Measurements from ENCODE around the gene RNF181. TPM values are rescaled to one million over a fixed set of nuclear protein-coding genes. Genes with fewer than 3 reads are reported as not detected.
"Not testable (repeated sequence)": the region's sequence is repeated elsewhere in the genome, so short reads cannot be mapped to it uniquely, and the experiment has no call there.

RNF181 gene
- total RNA-seq, 1 donor from 2014 or later, result 174 TPM

DNA sequence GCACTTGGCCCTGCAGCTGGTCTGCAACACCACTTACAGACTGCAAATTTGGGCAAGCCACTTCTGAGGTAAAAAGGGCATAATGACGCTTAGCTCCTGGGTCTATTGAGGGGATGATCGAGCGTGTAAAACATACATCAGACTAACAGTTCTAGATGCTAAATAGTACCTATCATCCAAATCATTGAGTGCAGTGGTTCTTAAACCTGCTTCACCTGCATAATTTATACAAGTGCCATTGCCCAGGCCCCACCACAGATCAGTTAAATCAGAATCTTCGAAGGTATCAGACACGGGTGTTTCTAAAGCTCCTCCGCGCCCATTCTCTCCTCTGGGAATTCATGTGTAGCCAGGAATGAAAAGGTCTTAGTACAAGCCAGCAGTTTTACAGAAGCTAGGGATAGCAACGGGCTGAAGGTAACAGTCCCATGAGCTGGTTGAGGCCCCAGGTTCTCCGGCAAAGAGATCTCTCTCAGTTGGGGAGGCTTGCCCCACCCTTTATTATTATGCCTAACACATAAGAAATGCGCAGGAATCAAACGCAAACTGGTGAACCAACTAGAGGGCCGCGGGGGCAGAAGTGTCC, 737 bp upstream of the RNF181 start:
- DNase-seq (ENCODE audit: low read depth), result no peak

DNA sequence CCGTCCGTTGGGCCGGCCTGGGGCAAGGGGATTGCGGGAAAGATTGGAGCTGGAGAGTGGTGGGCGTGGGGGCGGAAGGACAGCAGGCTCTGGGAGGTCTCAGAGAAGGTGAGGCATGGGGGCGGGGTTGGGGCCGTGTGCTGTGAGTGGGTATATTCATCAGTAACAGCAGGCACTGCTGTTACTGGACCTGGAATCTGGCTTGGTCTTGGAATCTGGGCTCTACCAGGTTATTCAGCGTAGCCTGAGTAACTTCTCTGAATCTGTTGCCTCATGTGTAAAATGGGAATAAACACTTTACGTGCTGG, 435 bp downstream of the RNF181 start:
- no peak for DNase-seq (ENCODE audit: low read depth)

DNA sequence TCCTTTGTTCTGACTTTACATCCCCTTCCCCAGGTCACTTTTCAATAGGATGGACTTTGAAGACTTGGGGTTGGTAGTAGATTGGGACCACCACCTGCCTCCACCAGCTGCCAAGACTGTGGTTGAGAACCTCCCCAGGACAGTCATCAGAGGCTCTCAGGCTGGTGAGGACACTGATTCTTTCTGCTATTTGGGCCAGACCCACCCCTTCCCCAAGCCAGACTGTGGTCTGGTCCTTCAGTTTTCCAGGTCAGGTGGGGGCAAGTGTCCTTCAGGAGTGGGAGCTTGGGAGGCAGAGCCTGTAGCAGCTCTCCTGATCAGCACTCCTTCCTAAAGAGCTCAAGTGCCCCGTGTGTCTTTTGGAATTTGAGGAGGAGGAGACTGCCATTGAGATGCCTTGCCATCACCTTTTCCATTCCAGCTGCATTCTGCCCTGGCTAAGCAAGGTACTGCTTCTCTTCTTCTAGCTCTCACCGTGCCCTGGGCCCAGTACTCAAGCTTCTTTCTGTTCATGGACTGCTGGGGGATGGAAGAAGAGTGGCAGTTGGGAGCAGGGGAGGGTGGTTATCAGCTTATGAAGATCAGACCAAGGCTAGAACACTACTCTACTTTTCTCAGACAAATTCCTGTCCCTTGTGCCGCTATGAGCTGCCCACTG, 1.1 kb downstream of the RNF181 start:
- peak; percentile 80 for DNase-seq (ENCODE audit: low read depth)

DNA sequence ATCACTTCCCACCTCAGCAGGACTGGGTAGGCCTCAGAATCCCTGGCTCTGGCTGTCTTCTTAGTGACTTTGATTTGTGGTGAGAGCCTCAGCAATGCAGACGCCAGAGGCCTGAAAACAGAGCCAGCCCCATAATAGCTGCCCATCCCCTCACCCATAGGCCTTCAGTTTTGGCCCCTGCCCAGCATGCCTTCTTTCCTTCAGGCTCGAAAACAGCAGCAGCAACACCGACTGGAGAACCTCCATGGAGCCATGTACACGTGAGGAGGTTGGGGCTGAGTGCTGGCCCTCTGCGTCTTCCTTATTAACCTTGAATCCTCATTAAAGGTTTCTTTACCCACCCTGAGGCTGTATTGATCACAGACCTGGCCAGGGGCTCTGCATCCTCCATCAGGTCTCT, 1.7 kb downstream of the RNF181 start:
- DNase-seq (ENCODE audit: low read depth), result no peak

DNA sequence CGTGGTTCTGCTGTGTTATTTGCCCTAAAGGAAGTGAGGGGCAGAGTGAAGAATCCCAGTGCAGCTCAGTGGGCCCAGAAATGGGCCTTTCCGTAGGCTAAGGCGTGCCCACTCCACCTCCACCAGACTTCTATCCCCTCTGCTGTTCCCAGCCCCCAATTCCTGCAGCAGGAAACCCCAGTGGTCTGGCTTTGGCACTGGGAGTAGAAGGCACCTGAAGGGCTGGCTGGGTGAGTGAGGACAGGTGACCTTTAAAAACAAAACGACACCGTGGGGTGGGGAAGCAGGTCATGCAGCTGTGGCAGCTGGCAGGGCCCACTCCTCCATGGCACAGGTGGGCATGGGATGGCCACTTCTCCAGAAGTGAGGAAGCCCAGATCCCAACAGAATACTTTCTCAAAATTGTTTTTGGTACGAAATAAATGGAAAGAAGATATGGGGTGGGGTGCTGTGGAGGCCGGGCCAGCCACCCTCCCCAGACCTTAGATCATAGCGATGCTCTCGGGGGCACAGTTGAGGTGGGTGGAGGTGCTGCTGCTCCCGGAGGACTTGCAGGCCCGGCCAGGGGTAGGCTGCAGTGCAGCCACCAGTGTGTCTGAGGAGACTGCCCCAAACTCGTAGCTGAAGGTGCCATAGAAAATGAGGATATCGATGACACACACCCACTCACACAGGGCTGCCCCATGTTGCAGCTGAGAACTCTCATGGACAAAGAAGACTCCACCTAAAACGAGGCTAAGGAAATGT, 3.2 kb downstream of the RNF181 start:
- DNase-seq (ENCODE audit: low read depth), result no peak

DNA sequence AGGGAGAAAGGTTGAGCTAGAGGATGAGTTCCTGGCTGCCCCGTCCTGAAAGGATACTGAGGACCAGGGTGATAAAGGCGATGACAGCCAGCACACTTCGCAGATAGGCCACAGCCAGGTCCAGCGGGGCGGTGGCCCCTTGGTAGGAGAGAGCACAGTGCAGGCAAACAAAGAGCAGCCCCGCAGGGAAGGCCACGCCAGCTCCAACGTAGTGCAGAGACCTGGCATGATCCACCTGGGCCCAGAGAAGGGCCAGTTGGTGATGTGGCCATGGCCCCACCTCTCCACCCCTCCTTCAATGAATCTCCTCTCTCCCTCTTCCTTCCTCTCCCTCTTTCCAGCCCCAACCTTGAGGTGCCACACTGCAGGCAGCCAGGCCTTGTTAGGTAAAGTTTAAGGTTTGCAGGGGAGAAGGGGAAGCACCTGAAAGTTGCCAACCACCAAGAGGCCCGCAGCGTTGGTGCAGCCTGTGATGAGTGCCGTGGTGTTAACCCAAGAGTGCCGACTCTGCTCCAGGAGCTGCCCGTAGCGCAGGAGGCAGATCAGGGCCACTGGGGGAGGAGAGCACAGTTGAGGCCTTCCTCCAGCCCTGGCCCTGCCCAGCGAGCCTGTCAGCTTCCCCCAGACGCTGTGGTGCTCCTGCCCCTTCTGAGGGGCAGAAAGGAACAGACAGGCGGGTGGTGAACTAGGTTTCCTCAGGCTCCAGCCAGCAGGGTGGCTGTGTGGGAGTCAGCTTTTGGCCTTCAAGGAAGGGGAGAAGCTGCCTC, 4.1 kb downstream of the RNF181 start:
- DNase-seq (ENCODE audit: low read depth), result no peak

DNA sequence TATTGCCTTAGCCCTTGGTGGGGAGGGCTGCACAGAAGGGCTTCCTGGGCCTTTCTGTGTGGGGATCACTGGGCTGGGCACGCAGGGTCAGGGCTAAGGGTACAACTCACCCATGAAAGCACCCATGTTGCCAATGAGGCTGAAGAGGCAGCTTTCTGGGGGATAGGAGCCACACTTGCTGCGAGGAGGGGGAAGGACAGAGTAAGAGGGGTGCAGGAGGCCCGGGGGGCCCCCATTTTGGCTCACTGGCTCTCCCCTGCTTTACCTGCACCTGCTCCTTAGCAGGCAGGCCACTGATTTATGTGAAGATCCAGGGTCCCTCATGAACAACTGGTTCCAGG, 4.7 kb downstream of the RNF181 start:
- no peak for DNase-seq (ENCODE audit: low read depth)

DNA sequence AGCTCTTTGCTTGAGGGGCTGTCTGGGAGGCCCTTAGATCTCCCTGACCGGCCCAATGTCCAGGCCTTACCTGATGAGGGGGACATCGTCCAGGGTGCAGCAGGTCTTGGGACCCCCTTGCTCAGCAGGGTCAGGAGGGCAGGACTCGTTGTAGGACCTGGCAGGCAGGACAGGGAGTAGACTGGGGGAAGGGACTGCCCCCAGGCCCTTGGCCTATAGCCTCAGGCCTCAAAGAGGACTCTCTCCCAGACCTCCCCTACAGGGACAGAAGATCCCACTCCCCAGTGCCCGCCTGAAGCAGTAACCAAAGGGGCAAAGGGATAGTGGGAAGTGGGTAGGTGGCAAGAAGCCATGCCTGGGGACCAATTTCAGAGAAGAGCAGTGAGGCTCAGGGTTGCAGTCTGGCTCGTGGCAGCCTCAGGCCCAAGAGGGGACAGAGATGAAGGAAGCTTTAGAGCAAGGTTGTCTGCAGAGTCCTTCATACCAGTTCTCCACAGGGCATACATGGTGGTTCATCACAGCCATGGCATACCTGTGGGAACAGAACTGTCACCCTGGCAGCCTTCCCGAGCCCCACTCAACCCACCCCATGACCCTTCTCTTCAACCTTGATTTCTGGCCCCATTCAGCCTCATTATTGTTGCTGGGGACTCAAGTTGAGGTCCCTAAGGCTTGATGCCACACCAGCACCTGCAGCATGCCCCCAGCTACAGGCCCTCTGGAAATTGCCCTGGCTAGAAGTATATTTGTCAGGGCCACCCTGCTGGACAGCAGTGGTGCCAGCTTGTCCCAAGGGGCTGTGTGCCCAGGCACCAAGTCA, 5.6 kb downstream of the RNF181 start:
- no peak for DNase-seq (ENCODE audit: low read depth)

DNA sequence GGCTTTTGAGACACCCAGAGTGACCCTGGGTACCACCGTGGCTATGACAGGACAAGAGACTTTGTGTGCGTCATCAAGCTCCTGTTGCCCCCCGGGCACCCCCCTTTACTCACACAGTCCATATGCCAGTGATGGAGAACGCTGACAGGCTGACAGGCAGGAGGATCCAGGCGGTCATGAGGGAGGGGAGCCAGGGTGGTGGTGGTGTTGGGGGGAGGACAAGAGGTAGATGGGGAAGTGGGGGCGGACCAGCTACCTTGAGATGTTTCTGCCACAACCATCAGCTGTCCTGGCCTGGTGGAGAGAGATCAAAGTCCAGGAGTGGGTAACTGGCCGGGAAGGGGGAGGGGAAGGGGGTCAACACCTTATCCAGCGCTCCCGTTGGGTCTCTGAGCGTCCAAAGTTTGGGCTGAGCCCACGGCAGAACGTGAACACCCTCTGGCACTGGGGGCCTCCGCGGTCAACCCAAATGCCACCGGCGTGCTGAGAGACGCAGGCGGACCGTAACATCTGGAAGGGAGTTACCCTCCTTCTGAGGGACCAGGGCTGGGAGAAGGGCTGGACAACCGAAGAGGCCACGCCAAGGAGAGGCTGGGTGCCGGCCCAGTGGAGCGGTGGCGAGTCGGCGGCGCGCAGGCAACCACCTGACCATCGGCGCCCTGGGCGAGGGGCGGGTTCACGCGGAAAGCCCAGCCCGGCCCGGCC, 6.4 kb downstream of the RNF181 start:
- DNase-seq (ENCODE audit: low read depth), result peak; percentile 67

DNA sequence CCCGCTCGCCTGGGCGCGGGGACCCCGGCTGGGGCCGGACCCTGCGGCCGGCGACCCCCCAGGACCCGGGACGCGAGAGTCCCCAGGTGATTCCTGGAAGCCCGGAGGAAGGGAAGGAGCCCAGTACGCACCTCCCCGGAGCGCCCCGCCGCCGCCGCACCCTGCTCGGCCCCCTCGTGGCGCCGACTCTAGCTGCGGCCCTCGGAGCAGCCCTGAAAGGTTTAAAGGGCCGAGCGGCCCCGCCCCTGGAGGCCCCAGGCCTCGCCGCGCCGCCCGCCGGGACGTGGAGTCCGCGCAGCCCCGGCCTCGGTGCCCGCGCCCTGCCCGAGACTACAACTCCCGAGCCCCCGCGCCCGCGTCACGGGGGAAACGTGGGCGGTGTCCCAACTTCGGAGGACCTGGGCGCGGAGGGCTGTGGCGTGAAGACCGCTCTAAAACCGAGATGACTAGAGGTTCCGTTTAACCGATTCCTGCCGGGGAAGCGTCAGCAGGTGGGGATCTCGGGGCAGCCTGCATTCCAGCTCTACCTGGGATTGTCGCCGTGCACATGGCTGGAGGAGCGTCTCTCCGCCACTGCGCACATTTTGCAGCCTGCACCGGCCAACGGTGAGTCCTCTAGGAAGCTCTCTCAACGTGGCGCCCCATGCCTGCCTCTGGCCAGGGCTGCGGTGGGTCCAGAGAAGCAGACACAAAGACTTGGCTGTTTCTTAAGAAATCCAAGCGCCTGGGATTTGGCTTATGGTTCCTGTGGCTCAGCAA, 7.1 kb downstream of the RNF181 start, which contains the start of gene TMEM150A:
TSS of gene TMEM150A (minus strand) at position 223 of the 759 bp plus-strand sequence. CDS start 750 bp downstream, outside the sequence.
- peak; percentile 95 for DNase-seq (ENCODE audit: low read depth)

DNA sequence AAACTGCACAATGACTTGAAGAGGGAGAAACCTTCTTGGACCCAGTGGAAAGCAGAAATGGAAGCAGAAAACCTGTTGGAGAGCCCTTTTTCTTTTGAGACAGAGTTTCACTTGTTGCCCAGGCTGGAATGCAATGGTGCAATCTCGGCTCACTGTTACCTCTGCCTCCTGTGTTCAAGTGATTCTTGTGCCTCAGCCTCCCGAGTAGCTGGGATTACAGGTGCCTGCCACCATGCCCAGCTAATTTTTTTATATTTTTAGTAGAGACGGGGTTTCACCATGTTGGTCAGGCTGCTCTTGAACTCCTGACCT, 8.5 kb downstream of the RNF181 start:
- not testable (repeated sequence) for DNase-seq (ENCODE audit: low read depth)

DNA sequence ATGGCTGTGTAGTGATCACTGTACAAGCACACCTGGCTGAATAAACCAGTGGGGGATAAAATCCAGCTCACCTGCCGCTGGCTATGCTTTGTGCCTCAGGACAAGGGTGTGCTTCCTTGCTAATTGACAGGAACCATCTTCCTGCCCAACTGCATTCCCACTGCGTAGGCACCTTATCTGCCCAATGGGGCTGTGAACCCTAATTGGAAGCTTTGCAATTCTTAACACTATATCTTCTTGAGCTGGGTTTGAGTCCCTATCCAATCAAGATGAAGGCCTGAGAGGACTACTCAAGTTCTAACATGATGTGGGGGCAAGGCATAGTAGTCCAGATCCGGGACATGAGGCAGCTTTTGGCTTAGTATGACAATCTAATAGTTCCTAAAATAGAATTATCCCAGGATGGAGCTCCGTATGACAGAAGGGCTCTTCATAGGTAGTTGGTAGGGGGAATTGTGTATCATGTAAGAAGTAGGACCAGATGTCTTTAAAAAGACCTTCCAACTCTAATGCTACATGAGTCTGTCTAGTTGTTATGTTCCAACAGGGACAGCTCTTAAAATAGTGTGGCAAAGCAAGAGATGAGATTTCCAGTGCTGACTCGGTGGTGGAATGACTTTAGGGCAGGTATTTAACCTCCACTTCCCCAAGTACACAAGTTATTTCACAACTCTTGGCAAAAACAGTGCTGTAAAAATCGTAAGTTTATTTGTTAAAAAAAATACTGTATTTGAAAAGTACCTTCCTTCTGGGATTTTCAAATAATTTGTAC, 9.2 kb downstream of the RNF181 start:
- no peak for DNase-seq (ENCODE audit: low read depth)

DNA sequence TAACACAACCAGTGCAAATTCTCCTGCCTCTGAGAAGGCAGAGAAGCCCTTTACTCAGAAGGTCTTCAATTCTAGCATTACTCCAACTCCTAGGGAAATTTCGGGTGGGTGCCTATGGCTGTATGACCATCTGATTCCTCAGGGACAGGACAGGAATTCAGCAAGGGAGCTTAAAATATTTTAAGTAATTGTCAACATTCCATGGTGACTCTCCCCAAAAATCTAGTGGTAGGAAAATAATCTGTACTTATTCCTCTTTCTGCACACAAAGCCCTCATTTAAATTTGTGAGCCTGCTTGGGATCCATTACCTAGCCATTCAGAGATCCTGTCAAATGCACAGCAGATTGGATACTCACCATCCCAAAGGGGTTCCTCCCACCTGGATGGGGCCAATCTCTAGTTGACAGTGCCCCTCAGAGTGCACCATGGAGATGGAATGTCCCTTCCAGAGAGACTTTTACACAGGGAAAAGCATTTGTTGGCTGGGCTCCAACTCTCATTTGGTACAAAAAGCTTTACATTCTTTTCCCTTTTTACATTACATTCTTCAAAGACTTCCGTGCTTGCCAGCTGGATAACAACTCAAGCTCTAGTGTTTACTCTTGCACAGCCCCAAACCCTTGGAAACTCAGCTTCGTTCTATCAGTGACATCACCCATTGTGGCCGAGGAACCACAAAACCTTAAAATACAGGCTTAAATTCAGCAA, 10.0 kb downstream of the RNF181 start:
- peak; percentile 60 for DNase-seq (ENCODE audit: low read depth)

DNA sequence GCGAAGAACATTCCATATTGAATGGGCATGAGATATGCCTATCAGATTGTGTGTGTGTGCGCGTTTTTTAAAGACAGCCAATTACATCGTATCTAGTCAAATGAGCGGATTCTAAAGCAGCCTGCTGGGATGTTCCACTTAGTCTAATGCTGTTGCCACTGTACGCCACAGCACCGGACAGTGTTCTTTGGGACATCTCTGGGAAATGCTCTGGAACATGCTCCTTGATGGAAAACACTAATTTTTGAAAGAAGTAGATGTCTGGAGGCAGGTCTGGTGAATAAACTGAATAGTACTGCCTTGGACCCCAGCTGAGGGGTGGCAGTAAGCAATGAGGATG, 10.5 kb downstream of the RNF181 start:
- no peak for DNase-seq (ENCODE audit: low read depth)

DNA sequence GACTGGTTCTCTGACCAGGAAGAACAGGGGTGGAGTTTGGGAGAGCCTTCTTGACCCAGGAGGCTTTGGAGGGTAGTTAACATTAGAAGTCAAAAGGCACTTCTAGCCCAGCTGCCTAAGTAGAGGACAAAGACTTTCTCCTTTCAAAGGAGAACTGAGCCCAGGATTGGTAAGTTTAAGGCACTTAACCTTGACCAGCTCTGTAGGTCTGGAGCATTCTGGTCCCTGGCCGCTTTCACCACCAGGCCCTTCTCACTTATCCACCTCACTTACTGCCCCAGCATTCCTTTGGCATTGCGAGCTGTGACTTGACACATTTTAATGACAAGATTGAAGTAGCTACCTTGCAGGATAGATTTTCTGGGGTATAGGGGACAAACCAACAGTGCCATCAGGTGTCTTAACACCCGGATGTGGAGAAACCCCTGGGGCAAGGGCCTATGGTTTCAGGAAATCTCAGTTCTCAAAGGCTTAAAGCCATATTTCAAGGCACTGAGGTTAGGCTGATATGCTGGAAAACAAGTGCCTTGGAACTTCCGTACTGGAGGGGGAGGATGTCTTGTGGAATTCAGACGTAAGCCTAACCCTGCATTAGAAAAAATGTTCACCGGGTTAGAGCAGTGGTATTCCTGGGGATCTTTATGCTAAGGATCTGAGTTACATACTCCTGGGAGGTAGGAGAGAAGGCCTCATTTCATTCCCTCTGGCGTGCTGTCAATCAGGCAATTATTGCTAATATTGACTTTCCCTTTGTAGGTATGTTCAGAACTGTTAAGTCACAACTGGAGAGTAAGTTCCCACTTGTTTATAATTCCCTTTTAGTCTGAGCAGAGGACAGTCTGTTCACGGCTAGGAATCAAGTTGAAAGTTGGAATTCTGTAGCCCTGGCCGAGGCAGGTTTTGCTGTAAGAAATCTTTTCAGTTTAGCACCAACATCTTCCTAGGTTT, 12.0 kb downstream of the RNF181 start:
- no peak for DNase-seq (ENCODE audit: low read depth)

DNA sequence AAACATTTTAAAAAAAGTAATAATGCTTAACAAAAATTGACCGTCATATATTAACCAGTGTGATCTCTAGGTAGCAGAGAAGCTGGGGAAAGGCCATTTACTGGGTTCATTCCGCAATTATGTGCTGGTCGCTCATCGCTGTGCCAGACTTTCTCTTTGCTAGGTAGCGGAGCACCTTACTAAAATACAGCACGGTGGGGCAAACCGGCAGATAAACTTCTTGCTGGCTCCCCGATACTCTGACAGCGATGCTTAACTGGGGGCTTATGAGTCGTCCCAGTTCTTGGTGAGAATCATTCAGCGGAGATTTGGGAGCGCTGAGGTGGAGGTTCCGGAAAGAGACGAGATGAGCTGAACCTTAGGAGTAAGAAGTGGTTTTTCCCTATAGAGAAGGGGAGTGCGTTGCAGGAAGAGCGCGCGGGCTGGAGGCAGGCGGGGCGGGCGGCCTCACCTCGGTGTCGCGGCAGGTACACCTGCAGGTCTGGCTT, 15.7 kb downstream of the RNF181 start:
- DNase-seq (ENCODE audit: low read depth), result no peak

All from myocyte (in vitro differentiated cells).